GF-D8 (cell line): ENCODE measurements around the gene IRF6.
"Not testable (repeated sequence)": the region's sequence is repeated elsewhere in the genome, so short reads cannot be mapped to it uniquely, and the experiment has no call there.

Experiments used
- DNase-seq: peaks from one replicate; lab custom pipeline; 2025; lab: John Stamatoyannopoulos, UW

Gene IRF6

GRCh38 chr1:209823143-209824041 is 17.4 kb upstream of the IRF6 start:
- DNase-seq: no peak

- DNase-seq: no peak
Measured at GRCh38 chr1:209822706-209823105, 16.8 kb upstream of the IRF6 start.

- DNase-seq: no peak
Measured at GRCh38 chr1:209820986-209821385, 15.0 kb upstream of the IRF6 start.

GRCh38 chr1:209819058-209819457 is 13.1 kb upstream of the IRF6 start:
- DNase-seq: no peak

GRCh38 chr1:209817691-209818090 is 11.7 kb upstream of the IRF6 start:
- no peak for DNase-seq

GRCh38 chr1:209816923-209817322 is 11.0 kb upstream of the IRF6 start:
- DNase-seq: no peak

GRCh38 chr1:209815931-209816341 is 10.0 kb upstream of the IRF6 start:
- DNase-seq: no peak

- DNase-seq: no peak
Measured at GRCh38 chr1:209815490-209815889, 9.5 kb upstream of the IRF6 start.

GRCh38 chr1:209813902-209814301 is 8.0 kb upstream of the IRF6 start:
- DNase-seq: no peak

GRCh38 chr1:209810783-209811182 is 4.8 kb upstream of the IRF6 start:
- DNase-seq: no peak

- DNase-seq: no peak
Measured at GRCh38 chr1:209809611-209810010, 3.7 kb upstream of the IRF6 start.

- no peak for DNase-seq
Measured at GRCh38 chr1:209808059-209808581, 2.2 kb upstream of the IRF6 start.

- DNase-seq: no peak
Measured at GRCh38 chr1:209807509-209807908, 1.6 kb upstream of the IRF6 start.

- DNase-seq: no peak
Measured at GRCh38 chr1:209805341-209805781, 581 bp downstream of the IRF6 start.

- DNase-seq: no peak
Measured at GRCh38 chr1:209803568-209803967, 2.4 kb downstream of the IRF6 start.

- no peak for DNase-seq
Measured at GRCh38 chr1:209802780-209803152, 3.2 kb downstream of the IRF6 start.

- no peak for DNase-seq
Measured at GRCh38 chr1:209802117-209802779, 3.7 kb downstream of the IRF6 start.

- DNase-seq: no peak
Measured at GRCh38 chr1:209800984-209801834, 4.7 kb downstream of the IRF6 start.

- DNase-seq: no peak
Measured at GRCh38 chr1:209797978-209798639, 7.8 kb downstream of the IRF6 start.

GRCh38 chr1:209793711-209794110 is 12.2 kb downstream of the IRF6 start:
- DNase-seq: not testable (repeated sequence)

GRCh38 chr1:209791920-209792319 is 14.0 kb downstream of the IRF6 start:
- DNase-seq: no peak
